ENCODE measurements around the gene B3GALT6. TPM values are rescaled to one million over a fixed set of nuclear protein-coding genes. Genes with fewer than 3 reads are reported as not detected.

B3GALT6 gene
- polyA plus RNA-seq, 4 donors, result 2.7 to 13.7 (median 6.8) TPM

DNA sequence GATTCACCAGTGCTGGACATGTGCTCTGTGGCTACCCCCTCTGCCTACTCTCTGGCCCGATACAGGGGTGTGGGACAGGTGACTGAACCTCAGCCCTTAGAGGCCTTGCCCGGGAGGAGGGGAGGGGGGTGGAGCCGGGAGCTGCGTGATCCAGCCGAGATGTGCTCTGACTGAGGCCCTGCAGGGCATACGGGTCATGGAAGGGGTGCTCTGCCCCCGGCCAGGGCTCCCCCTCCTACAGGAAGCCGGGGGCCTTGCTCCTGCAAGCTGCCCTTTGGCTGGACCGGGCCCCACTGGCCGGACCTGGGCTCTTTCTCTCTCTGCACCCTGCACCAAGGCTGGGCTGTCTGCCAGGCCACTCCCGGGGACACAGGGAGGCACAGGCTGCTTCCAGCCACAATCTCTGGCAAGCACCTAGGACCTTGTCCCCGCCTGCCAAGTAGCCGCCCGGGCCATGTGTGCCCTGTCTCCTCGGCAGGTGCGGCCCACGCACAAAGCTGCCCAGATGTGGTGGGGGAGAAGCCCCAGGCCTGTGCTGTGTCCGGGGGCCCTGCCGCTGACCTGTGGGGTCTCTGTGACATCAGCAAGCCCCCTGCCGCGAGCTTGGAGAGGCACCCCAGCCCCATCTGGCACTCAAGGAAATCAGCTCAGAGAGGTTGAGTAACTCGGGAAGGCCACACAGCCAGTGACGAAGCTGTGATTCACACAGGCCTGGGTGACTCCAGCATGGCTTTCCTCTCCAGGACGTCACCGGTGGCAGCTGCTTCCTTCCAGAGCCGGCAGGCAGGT lies 49.7 kb downstream of the B3GALT6 start:
- Histone ChIP-seq H3K4me1 (ENCODE audit: control insufficient read depth in 3 of 3, insufficient read depth in 2 of 3, low read depth in 1 of 3, low read length in 2 of 3) (peaks cover 2 to 25% (median 3%) of the 10 kb centered on the region in 3 donors), H3K27ac (ENCODE audit: low read depth in 1 of 3, low read length in 2 of 3) (peak overlapping the region; percentile 83 to 97 (median 92)), H3K27me3 (ENCODE audit: control insufficient read depth in 3 of 3, insufficient read depth in 3 of 3, low read length in 3 of 3) (peaks cover 0 to 6% (median 0%) of the 10 kb centered on the region in 3 donors), H3K36me3 (ENCODE audit: control insufficient read depth in 3 of 3, insufficient read depth in 2 of 3, low read depth in 1 of 3, low read length in 3 of 3) (no peaks in the 10 kb centered on the region), H3K9me3 (ENCODE audit: control insufficient read depth in 2 of 2, insufficient read depth in 1 of 2, low read depth in 1 of 2, low read length in 1 of 2) (no peaks in the 10 kb centered on the region), H3K4me3 (ENCODE audit: low read depth in 1 of 3, low read length in 3 of 3) (no peak overlapping the region)
- WGBS, 3 donors, result 12 to 45% (median 19%) methylated on average over 23 to 26 of the region's 26 CpGs
- no peak for FAIRE-seq
- peak; percentile 90 to 98 for DNase-seq

DNA sequence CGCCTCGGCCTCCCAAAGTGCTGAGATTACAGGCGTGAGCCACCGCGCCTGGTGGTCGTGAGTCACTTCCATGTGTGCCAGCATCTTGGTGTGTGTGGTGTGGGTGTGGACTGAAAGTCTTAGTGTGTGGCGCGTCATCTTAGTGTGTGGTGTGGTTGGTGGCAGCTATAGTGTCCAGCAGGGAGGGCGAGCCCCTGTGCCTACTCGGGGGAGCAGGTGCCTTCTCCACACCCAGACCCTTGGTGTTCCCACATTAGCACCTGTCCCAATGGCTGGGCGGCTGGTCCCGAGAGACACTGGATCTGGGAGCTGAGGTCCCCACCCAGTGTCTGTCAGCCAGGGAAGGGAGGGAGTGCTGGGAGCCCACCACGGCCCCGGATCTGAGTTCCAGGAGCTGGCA lies 51.0 kb downstream of the B3GALT6 start:
- H3K27me3 ChIP-seq (ENCODE audit: control insufficient read depth in 3 of 3, insufficient read depth in 3 of 3, low read length in 3 of 3), result peaks cover 0 to 15% (median 4%) of the 10 kb centered on the region in 3 donors
- H3K27ac ChIP-seq (ENCODE audit: low read depth in 1 of 3, low read length in 2 of 3), result no peak overlapping the region
- H3K4me1 ChIP-seq (ENCODE audit: control insufficient read depth in 3 of 3, insufficient read depth in 2 of 3, low read depth in 1 of 3, low read length in 2 of 3), result peaks cover 2 to 25% (median 3%) of the 10 kb centered on the region in 3 donors
- no peaks in the 10 kb centered on the region for H3K36me3 ChIP-seq (ENCODE audit: control insufficient read depth in 3 of 3, insufficient read depth in 2 of 3, low read depth in 1 of 3, low read length in 3 of 3)
- FAIRE-seq (no peak), DNase-seq (no peak)
- no peak overlapping the region for H3K4me3 ChIP-seq (ENCODE audit: low read depth in 1 of 3, low read length in 3 of 3)
- whole genome bisulfite sequencing, 3 donors, result 51 to 81% (median 70%) methylated on average over 14 of the region's 14 CpGs
- H3K9me3 ChIP-seq (ENCODE audit: control insufficient read depth in 2 of 2, insufficient read depth in 1 of 2, low read depth in 1 of 2, low read length in 1 of 2), result no peaks in the 10 kb centered on the region

DNA sequence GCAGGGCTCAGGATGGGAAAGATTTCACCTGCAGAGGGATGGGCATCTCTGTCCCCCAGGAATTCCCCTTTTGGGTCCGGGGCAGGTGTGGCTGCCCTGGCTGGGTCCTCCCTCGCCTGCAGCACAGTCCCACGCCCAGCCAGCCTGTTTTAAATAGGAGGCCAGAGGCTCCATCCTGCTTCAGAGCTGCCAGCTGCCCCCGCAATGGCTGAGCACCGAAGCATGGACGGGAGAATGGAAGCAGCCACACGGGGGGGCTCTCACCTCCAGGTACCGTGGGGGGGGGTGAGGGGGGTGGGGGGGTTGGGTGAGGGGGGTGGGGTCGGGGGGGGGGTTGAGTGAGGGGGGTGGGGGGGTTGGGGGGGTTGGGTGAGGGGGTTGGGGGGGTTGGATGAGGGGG lies 51.8 kb downstream of the B3GALT6 start:
- Histone ChIP-seq H3K36me3 (ENCODE audit: control insufficient read depth in 3 of 3, insufficient read depth in 2 of 3, low read depth in 1 of 3, low read length in 3 of 3) (no peaks in the 10 kb centered on the region), H3K4me3 (ENCODE audit: low read depth in 1 of 3, low read length in 3 of 3) (no peak overlapping the region), H3K9me3 (ENCODE audit: control insufficient read depth in 2 of 2, insufficient read depth in 1 of 2, low read depth in 1 of 2, low read length in 1 of 2) (no peaks in the 10 kb centered on the region), H3K27me3 (ENCODE audit: control insufficient read depth in 3 of 3, insufficient read depth in 3 of 3, low read length in 3 of 3) (peaks cover 0 to 15% (median 4%) of the 10 kb centered on the region in 3 donors), H3K4me1 (ENCODE audit: control insufficient read depth in 3 of 3, insufficient read depth in 2 of 3, low read depth in 1 of 3, low read length in 2 of 3) (peaks cover 2 to 25% (median 3%) of the 10 kb centered on the region in 3 donors), H3K27ac (ENCODE audit: low read depth in 1 of 3, low read length in 2 of 3) (no peak overlapping the region)
- FAIRE-seq (no peak), DNase-seq (no peak)
- 3 to 14% (median 13%) methylated on average over 5 to 8 of the region's 9 CpGs for WGBS, 3 donors

Other genes with a start within 250 kb of the B3GALT6 start
- gene HES4, start 232.1 kb upstream of the B3GALT6 start, polyA plus RNA-seq, result 1 to 10 TPM in 3 of 4 donors, under 1 TPM in 1; 0.89 to 8.2 (median 5.3) TPM
- 100 to 1,000 TPM in 2 of 4 donors, 10 to 100 TPM in 2; 21.1 to 282 (median 182) TPM for gene ISG15, start 218.7 kb upstream of the B3GALT6 start, polyA plus RNA-seq
- 100 to 1,000 TPM in 1 of 4 donors, 10 to 100 TPM in 3; 13.2 to 104 (median 19.9) TPM for gene AGRN, start 212.1 kb upstream of the B3GALT6 start, polyA plus RNA-seq
- under 1 TPM in 3 of 4 donors, not detected in 1; 0.15 to 0.45 (median 0.18) TPM for gene RNF223, start 157.9 kb upstream of the B3GALT6 start, polyA plus RNA-seq
- 10 to 100 TPM in 3 of 4 donors, 1 to 10 TPM in 1; 9.2 to 19.0 (median 12.6) TPM for gene C1orf159, start 116.1 kb upstream of the B3GALT6 start, polyA plus RNA-seq
- under 1 TPM in 2 of 4 donors, not detected in 2; 0.21 to 0.36 TPM for gene TTLL10, start 58.4 kb upstream of the B3GALT6 start, polyA plus RNA-seq
- gene TNFRSF18, start 25.6 kb upstream of the B3GALT6 start, polyA plus RNA-seq, result 1 to 10 TPM in 2 of 4 donors, under 1 TPM in 1, not detected in 1; 0.47 to 5.9 (median 1.8) TPM
- gene TNFRSF4, start 18.1 kb upstream of the B3GALT6 start, polyA plus RNA-seq, result 1 to 10 TPM in 3 of 4 donors, not detected in 1; 1.2 to 3.5 (median 3.1) TPM
- gene SDF4, start 236 bp upstream of the B3GALT6 start, polyA plus RNA-seq, result 100 to 1,000 TPM in 3 of 4 donors, 10 to 100 TPM in 1; 91.2 to 190 (median 151) TPM
- 100 to 1,000 TPM in 2 of 4 donors, 10 to 100 TPM in 2; 10.6 to 203 (median 98.5) TPM for gene C1QTNF12, start 14.5 kb downstream of the B3GALT6 start, polyA plus RNA-seq
- gene UBE2J2, start 41.6 kb downstream of the B3GALT6 start, polyA plus RNA-seq, result 10 to 100 TPM; 45.9 to 67.0 (median 60.7) TPM
- gene SCNN1D, start 48.2 kb downstream of the B3GALT6 start, polyA plus RNA-seq, result 10 to 100 TPM in 2 of 4 donors, 1 to 10 TPM in 2; 5.2 to 37.1 (median 17.2) TPM
- gene ACAP3, start 75.7 kb downstream of the B3GALT6 start, polyA plus RNA-seq, result 10 to 100 TPM; 28.6 to 71.1 (median 50.6) TPM
- 10 to 100 TPM; 15.0 to 22.7 (median 18.4) TPM for gene PUSL1, start 76.4 kb downstream of the B3GALT6 start, polyA plus RNA-seq
- 100 to 1,000 TPM in 3 of 4 donors, 10 to 100 TPM in 1; 94.9 to 331 (median 186) TPM for gene INTS11, start 92.4 kb downstream of the B3GALT6 start, polyA plus RNA-seq
- gene CPTP, start 92.6 kb downstream of the B3GALT6 start, polyA plus RNA-seq, result 10 to 100 TPM; 18.5 to 71.3 (median 45.1) TPM
- under 1 TPM; 0.33 to 0.99 (median 0.63) TPM for gene TAS1R3, start 99.0 kb downstream of the B3GALT6 start, polyA plus RNA-seq
- gene DVL1, start 117.2 kb downstream of the B3GALT6 start, polyA plus RNA-seq, result 10 to 100 TPM; 46.7 to 88.8 (median 61.3) TPM
- 100 to 1,000 TPM in 1 of 4 donors, 10 to 100 TPM in 1, 1 to 10 TPM in 2; 2.7 to 538 (median 14.7) TPM for gene MXRA8, start 126.3 kb downstream of the B3GALT6 start, polyA plus RNA-seq
- 100 to 1,000 TPM in 3 of 4 donors, 10 to 100 TPM in 1; 88.1 to 382 (median 297) TPM for gene AURKAIP1, start 143.0 kb downstream of the B3GALT6 start, polyA plus RNA-seq
- 100 to 1,000 TPM in 3 of 4 donors, 10 to 100 TPM in 1; 71.9 to 224 (median 198) TPM for gene CCNL2, start 167.1 kb downstream of the B3GALT6 start, polyA plus RNA-seq
- 100 to 1,000 TPM; 135 to 221 (median 167) TPM for gene MRPL20, start 175.1 kb downstream of the B3GALT6 start, polyA plus RNA-seq
- gene ANKRD65, start 189.0 kb downstream of the B3GALT6 start, polyA plus RNA-seq, result 1 to 10 TPM; 1.1 to 1.7 (median 1.5) TPM
- 100 to 1,000 TPM in 1 of 4 donors, 10 to 100 TPM in 1, 1 to 10 TPM in 1, under 1 TPM in 1; 0.67 to 122 (median 6.9) TPM for gene VWA1, start 203.5 kb downstream of the B3GALT6 start, polyA plus RNA-seq
- gene ATAD3C, start 217.5 kb downstream of the B3GALT6 start, polyA plus RNA-seq, result 1 to 10 TPM in 1 of 4 donors, under 1 TPM in 2, not detected in 1; 0.27 to 1.5 (median 0.66) TPM
- 10 to 100 TPM; 17.4 to 34.5 (median 19.4) TPM for gene ATAD3B, start 239.5 kb downstream of the B3GALT6 start, polyA plus RNA-seq